Osteocyte (in vitro differentiated cells): Measurements from ENCODE around the gene CD44. TPM values are rescaled to one million over a fixed set of nuclear protein-coding genes. Genes with fewer than 3 reads are reported as not detected.

Experiments used
- DNase-seq: peaks from one replicate; pipeline ENCODE4 v3.0.0; 2021; ENCODE audit warnings: mixed read lengths; ENCODE audit not compliant: unreplicated experiment; ENCODE audit errors: extremely low spot score
- H3K27ac Mint-ChIP-seq: one replicate; pipeline ENCODE4 v1.8.0; 2021; ENCODE audit warnings: mild to moderate bottlenecking, mixed read lengths; ENCODE audit not compliant: unreplicated experiment
- H3K27me3 Mint-ChIP-seq: one replicate; pipeline ENCODE4 v1.8.0; 2021; ENCODE audit warnings: mixed read lengths; ENCODE audit not compliant: unreplicated experiment
- H3K36me3 Mint-ChIP-seq: one replicate; pipeline ENCODE4 v1.8.0; 2021; ENCODE audit warnings: mixed read lengths; ENCODE audit not compliant: unreplicated experiment
- H3K4me1 Mint-ChIP-seq: one replicate; pipeline ENCODE4 v1.8.0; 2021; ENCODE audit warnings: mixed read lengths; ENCODE audit not compliant: unreplicated experiment
- H3K4me3 Mint-ChIP-seq: one replicate; pipeline ENCODE4 v1.8.0; 2021; ENCODE audit warnings: mild to moderate bottlenecking, moderate library complexity, mixed read lengths; ENCODE audit not compliant: unreplicated experiment
- H3K9me3 Mint-ChIP-seq: one replicate; pipeline ENCODE4 v1.8.0; 2021; ENCODE audit warnings: mixed read lengths; ENCODE audit not compliant: unreplicated experiment
- total RNA-seq: library from RNA; stranded (reverse); gene quantifications from 2 replicates; pipeline ENCODE4 v1.2.1, GENCODE V29; 2021
- TF ChIP-seq, protein P1 (sequence below): fragments of 200-600 bp; sonication (generic); IDR thresholded peaks from 2 replicates; pipeline ENCODE4 v1.5.0; 2021; ENCODE audit warnings: antibody characterized with exemption, mild to moderate bottlenecking, moderate library complexity

Gene CD44
- total RNA-seq, 1 donor from 2014 or later = 283 TPM

DNA sequence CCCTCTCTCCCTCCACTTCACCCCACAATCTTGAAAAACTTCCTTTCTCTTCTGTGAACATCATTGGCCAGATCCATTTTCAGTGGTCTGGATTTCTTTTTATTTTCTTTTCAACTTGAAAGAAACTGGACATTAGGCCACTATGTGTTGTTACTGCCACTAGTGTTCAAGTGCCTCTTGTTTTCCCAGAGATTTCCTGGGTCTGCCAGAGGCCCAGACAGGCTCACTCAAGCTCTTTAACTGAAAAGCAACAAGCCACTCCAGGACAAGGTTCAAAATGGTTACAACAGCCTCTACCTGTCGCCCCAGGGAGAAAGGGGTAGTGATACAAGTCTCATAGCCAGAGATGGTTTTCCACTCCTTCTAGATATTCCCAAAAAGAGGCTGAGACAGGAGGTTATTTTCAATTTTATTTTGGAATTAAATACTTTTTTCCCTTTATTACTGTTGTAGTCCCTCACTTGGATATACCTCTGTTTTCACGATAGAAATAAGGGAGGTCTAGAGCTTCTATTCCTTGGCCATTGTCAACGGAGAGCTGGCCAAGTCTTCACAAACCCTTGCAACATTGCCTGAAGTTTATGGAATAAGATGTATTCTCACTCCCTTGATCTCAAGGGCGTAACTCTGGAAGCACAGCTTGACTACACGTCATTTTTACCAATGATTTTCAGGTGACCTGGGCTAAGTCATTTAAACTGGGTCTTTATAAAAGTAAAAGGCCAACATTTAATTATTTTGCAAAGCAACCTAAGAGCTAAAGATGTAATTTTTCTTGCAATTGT is 92.3 kb downstream of the CD44 start:
- peaks cover 21% of the 10 kb centered on the region for H3K9me3 Mint-ChIP-seq
- no peak overlapping the region for H3K4me3 Mint-ChIP-seq

DNA sequence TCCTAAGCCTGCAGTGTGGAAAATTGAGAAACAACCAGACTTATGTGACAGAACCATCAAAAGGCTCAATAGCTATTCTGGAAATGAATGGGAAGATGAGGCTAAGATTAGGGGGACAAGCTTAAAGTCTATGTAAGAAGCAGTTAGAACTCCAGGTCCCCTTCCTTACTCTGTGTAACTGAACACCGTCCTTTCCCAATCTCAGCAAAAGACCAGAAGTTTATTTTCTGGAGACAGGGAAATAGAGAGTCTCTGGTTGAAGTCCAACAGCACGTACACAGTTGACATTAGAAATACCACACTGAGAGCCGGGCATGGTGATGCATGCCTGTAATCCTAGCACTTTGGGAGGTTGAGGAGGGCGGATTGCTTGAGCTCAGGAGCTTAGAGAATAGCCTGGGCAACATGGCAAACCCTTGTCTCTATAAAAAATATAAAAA is 93.9 kb downstream of the CD44 start:
- Mint-ChIP-seq H3K36me3 (peaks cover 31% of the 10 kb centered on the region), H3K27ac (no peak overlapping the region)

More for the DNA sequence above, 92.3 kb downstream of the CD44 start:
- no peak overlapping the region for H3K27ac Mint-ChIP-seq
- DNase-seq = no peak
- no peaks in the 10 kb centered on the region for H3K27me3 Mint-ChIP-seq
- H3K4me1 Mint-ChIP-seq = no peaks in the 10 kb centered on the region
- peaks cover 39% of the 10 kb centered on the region for H3K36me3 Mint-ChIP-seq
- TF ChIP-seq, protein P1, sequence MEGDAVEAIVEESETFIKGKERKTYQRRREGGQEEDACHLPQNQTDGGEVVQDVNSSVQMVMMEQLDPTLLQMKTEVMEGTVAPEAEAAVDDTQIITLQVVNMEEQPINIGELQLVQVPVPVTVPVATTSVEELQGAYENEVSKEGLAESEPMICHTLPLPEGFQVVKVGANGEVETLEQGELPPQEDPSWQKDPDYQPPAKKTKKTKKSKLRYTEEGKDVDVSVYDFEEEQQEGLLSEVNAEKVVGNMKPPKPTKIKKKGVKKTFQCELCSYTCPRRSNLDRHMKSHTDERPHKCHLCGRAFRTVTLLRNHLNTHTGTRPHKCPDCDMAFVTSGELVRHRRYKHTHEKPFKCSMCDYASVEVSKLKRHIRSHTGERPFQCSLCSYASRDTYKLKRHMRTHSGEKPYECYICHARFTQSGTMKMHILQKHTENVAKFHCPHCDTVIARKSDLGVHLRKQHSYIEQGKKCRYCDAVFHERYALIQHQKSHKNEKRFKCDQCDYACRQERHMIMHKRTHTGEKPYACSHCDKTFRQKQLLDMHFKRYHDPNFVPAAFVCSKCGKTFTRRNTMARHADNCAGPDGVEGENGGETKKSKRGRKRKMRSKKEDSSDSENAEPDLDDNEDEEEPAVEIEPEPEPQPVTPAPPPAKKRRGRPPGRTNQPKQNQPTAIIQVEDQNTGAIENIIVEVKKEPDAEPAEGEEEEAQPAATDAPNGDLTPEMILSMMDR = no peak

DNA sequence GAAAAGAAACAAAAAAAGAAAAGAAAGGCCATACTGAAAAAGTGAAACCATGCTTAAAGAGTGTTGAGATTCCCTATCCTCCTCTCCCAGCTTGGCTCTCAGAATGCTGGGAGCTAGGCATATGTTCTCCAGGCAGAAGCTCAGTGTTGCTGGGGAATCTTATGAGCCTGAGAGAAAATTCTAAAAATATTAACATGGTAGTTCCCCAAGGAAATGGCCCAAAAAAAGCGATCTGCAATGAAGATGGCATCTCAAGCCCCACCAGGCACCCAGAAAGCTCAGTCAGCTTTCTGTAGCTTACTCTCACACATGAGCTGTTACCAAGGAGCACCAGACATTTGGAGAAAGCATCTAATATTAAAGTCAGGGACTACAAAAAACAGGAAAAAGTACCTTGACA is 94.5 kb downstream of the CD44 start:
- peaks cover 10% of the 10 kb centered on the region for H3K4me1 Mint-ChIP-seq
- DNase-seq = no peak

More for the DNA sequence above, 93.9 kb downstream of the CD44 start:
- H3K27me3 Mint-ChIP-seq = no peaks in the 10 kb centered on the region
- TF ChIP-seq, protein P1 = no peak
- peaks cover 7% of the 10 kb centered on the region for H3K4me1 Mint-ChIP-seq
- H3K9me3 Mint-ChIP-seq = peaks cover 21% of the 10 kb centered on the region
- H3K4me3 Mint-ChIP-seq = no peak overlapping the region
- no peak for DNase-seq

DNA sequence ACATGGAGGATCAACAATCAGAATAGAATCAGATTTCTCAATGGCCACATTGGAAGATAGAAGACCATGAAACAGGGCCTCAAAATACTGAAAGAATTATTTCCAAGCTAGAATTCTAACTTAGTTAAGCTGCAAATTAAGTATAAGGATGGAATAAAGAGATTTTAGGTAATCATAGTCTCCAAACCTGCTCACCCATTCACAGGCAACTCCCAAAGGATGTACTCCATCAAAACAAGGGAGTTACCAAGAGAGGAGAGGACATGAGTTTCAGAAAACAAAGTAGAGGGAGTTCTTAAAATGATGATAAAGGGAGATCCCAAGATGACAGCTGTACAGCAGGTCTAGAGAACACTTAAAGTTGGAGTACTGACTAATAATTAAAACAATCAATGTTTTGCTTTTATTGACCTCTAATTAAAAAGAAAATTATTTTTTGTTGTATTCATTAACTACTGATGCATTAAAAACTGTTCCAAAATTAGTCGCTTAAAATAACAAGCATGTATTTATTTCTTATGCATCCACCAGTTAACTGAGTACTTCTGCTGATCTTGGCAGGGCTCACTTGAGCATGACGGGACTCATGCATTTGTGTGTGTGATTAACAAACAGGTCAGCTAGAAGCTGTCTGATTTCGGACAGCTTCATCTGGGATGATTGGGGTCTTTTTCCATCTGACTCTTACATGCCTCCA is 95.6 kb downstream of the CD44 start:
- no peak overlapping the region for H3K27ac Mint-ChIP-seq
- TF ChIP-seq, protein P1 = no peak
- H3K4me3 Mint-ChIP-seq = no peak overlapping the region
- peaks cover 21% of the 10 kb centered on the region for H3K9me3 Mint-ChIP-seq
- H3K36me3 Mint-ChIP-seq = peaks cover 24% of the 10 kb centered on the region
- no peaks in the 10 kb centered on the region for H3K27me3 Mint-ChIP-seq
- no peak for DNase-seq
- H3K4me1 Mint-ChIP-seq = peaks cover 10% of the 10 kb centered on the region

More for the DNA sequence above, 94.5 kb downstream of the CD44 start:
- TF ChIP-seq, protein P1 = no peak
- peaks cover 31% of the 10 kb centered on the region for H3K36me3 Mint-ChIP-seq
- no peaks in the 10 kb centered on the region for H3K27me3 Mint-ChIP-seq
- H3K4me3 Mint-ChIP-seq = no peak overlapping the region
- H3K27ac Mint-ChIP-seq = no peak overlapping the region
- H3K9me3 Mint-ChIP-seq = peaks cover 21% of the 10 kb centered on the region

DNA sequence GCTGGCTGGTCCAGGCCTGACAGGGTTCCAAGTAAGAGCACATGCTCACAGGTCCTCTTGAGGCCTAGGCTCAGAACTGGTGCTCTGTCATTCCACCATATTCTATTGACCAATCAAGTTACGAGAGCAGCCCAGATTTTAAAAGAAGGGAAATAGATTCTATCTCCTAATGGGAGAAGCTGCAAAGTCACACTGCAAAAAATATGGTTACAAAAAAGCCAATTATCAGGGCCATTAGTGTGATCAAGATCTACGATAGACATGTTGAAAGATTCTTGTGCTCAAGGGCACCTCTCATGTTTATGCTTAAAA is 96.1 kb downstream of the CD44 start:
- no peak overlapping the region for H3K4me3 Mint-ChIP-seq
- TF ChIP-seq, protein P1 = no peak
- DNase-seq = no peak
- H3K4me1 Mint-ChIP-seq = peaks cover 10% of the 10 kb centered on the region
- peaks cover 19% of the 10 kb centered on the region for H3K36me3 Mint-ChIP-seq
- H3K27ac Mint-ChIP-seq = no peak overlapping the region
- H3K9me3 Mint-ChIP-seq = peaks cover 21% of the 10 kb centered on the region
- H3K27me3 Mint-ChIP-seq = no peaks in the 10 kb centered on the region
